NCI-H526 (cell line): ENCODE measurements around the gene PCDHGA4.

Experiments used
- DNase-seq, 2 experiments: peaks; one replicate each; lab custom pipeline; 2025; lab: John Stamatoyannopoulos, UW

The PCDHGA4 gene

GRCh38 chr5:141349917-141350619, 4.8 kb upstream of the PCDHGA4 start, which contains the start of gene PCDHGB1:
Gene PCDHGB1 (plus strand): TSS chr5:141350099. CDS start chr5:141350261, 162 bp downstream.
- peak; percentile 62 to 74 for DNase-seq

GRCh38 chr5:141351591-141351990, 3.2 kb upstream of the PCDHGA4 start:
- no peak for DNase-seq

GRCh38 chr5:141355641-141356040, 820 bp downstream of the PCDHGA4 start:
- DNase-seq = no peak

GRCh38 chr5:141356133-141356532, 1.3 kb downstream of the PCDHGA4 start:
- DNase-seq = no peak

GRCh38 chr5:141356950-141357349, 2.1 kb downstream of the PCDHGA4 start:
- no peak for DNase-seq

- DNase-seq = peak; percentile 2 to 49
These were observed 5.1 kb downstream of the PCDHGA4 start, which contains the start of gene PCDHGB2 for GRCh38 chr5:141359790-141360426. Gene PCDHGB2 (plus strand): TSS chr5:141359994. CDS start chr5:141360136, 142 bp downstream.

GRCh38 chr5:141360685-141361084, 5.9 kb downstream of the PCDHGA4 start:
- no peak for DNase-seq

GRCh38 chr5:141362719-141363118, 7.9 kb downstream of the PCDHGA4 start:
- DNase-seq = no peak

- no peak for DNase-seq
These were observed 9.3 kb downstream of the PCDHGA4 start, which contains the start of gene PCDHGA5 for GRCh38 chr5:141363952-141364660. Gene PCDHGA5 (plus strand): TSS chr5:141364162. CDS start chr5:141364331, 169 bp downstream.

GRCh38 chr5:141366016-141366896, 11.4 kb downstream of the PCDHGA4 start:
- DNase-seq = no peak

GRCh38 chr5:141369994-141370848, 15.4 kb downstream of the PCDHGA4 start, which contains the start of gene PCDHGB3:
Gene PCDHGB3 (plus strand): TSS chr5:141370242. CDS start chr5:141370395, 153 bp downstream.
- DNase-seq = no peak

- no peak for DNase-seq
These were observed 17.0 kb downstream of the PCDHGA4 start for GRCh38 chr5:141371572-141372475.

GRCh38 chr5:141373673-141374317, 19.0 kb downstream of the PCDHGA4 start, which contains the start of gene PCDHGA6:
Gene PCDHGA6 (plus strand): TSS chr5:141373891. CDS start chr5:141374084, 193 bp downstream.
- no peak for DNase-seq

- no peak for DNase-seq
These were observed 19.8 kb downstream of the PCDHGA4 start for GRCh38 chr5:141374627-141375026.

- peak in 1 of 2 experiments; percentile 14 for DNase-seq
These were observed 20.8 kb downstream of the PCDHGA4 start for GRCh38 chr5:141375444-141376155.

- no peak for DNase-seq
These were observed 27.9 kb downstream of the PCDHGA4 start, which contains the start of gene PCDHGA7 for GRCh38 chr5:141382469-141383294. Gene PCDHGA7 (plus strand): TSS chr5:141382742. CDS start chr5:141382900, 158 bp downstream.

- DNase-seq = no peak
These were observed 28.5 kb downstream of the PCDHGA4 start for GRCh38 chr5:141383345-141383744.
